ENCODE measurements around the gene SUV39H2.

DNA sequence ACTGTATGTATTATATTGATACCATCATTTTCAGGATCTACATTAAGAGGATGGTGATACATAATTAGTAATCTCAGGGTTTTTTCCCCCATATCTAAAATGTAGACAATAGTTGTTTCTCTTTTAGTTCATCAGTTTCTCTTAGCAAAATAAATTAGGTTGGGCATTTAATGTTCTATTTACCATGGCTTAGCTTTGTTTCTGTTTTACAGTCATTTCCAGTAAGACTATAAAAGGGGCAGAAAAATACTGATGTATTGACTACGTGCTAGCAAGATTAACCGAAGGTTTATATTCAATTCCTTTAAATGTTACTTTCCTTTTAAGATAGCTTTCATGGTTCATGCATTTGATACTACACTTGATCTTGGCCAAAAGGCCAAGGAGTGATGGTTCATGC, 26.2 kb downstream of the SUV39H2 start:
- TF ChIP-seq, protein P1, sequence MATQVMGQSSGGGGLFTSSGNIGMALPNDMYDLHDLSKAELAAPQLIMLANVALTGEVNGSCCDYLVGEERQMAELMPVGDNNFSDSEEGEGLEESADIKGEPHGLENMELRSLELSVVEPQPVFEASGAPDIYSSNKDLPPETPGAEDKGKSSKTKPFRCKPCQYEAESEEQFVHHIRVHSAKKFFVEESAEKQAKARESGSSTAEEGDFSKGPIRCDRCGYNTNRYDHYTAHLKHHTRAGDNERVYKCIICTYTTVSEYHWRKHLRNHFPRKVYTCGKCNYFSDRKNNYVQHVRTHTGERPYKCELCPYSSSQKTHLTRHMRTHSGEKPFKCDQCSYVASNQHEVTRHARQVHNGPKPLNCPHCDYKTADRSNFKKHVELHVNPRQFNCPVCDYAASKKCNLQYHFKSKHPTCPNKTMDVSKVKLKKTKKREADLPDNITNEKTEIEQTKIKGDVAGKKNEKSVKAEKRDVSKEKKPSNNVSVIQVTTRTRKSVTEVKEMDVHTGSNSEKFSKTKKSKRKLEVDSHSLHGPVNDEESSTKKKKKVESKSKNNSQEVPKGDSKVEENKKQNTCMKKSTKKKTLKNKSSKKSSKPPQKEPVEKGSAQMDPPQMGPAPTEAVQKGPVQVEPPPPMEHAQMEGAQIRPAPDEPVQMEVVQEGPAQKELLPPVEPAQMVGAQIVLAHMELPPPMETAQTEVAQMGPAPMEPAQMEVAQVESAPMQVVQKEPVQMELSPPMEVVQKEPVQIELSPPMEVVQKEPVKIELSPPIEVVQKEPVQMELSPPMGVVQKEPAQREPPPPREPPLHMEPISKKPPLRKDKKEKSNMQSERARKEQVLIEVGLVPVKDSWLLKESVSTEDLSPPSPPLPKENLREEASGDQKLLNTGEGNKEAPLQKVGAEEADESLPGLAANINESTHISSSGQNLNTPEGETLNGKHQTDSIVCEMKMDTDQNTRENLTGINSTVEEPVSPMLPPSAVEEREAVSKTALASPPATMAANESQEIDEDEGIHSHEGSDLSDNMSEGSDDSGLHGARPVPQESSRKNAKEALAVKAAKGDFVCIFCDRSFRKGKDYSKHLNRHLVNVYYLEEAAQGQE (IDR thresholded peaks at IDR 0.05; ENCODE audit: insufficient read depth in 1 of 2, low read depth in 2 of 2, low read length in 1 of 2): no peak
- no peak for TF ChIP-seq POLR2AphosphoS5 (IDR thresholded peaks at IDR 0.05; ENCODE audit: low read depth, low read length)

Data from Panc1 (cell line).